ENCODE measurements around the gene PPP1R9A. TPM values are rescaled to one million over a fixed set of nuclear protein-coding genes. Genes with fewer than 3 reads are reported as not detected.

The PPP1R9A gene
- total RNA-seq, 2 donors from 2014 or later: 23.3 to 23.4 TPM

DNA sequence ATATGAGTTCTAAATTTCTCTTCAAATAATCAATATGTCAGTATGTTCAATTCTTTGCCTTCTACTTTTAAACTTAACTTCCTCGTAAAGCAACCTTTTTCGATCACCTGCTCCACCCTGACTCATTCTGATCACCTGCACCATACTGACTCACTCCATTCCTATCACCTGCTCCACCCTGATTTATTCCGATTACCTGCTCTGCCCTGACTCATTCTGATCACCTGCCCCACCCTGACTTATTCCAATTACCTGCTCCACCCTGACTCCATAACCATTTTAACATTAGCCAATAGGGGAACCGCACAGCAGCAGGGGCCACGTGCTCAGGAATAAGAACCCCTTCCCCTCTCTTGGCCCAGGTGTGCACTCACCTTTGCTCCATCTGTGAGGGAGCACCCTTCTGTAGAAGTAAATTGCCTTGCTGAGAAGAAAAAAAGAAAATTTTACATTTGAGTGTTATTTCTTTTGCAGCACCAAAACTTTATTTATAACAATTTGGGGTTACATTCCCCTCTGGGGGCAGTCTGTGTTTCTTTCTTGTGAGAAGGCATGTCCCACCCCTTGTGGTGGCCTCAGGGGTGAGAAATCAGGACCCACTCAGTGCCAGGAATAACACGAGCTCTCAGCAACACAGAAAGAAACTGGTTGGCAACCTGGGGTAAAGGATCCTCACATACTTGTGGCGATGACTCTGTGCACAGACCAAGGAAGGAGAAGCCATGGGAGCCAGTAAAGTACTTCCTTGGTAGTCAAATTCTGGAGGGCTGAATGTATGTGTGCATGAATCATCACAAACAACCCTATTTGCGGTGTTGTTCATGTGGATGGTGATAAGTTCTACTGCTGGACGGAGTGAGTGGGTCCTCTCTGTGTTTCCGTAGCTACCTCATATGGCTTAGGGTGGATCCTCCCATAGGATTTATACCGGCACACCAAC lies 29.4 kb upstream of the PPP1R9A start:
- no peak for DNase-seq (ENCODE audit: low spot score)
- H3K36me3 ChIP-seq: no peaks in the 10 kb centered on the region
- no peaks in the 10 kb centered on the region for H3K4me1 ChIP-seq
- no peak overlapping the region for H3K27ac ChIP-seq
- H3K9me3 ChIP-seq: peaks cover 0 to 8% of the 10 kb centered on the region in 2 donors
- H3K27me3 ChIP-seq: no peaks in the 10 kb centered on the region
- H3K4me3 ChIP-seq: no peak overlapping the region
- no peak for TF ChIP-seq CTCF (IDR thresholded peaks at IDR 0.05)

- no peak for DNase-seq (ENCODE audit: low spot score)
- Histone ChIP-seq H3K4me1 (no peaks in the 10 kb centered on the region), H3K9me3 (peaks cover 0 to 8% of the 10 kb centered on the region in 2 donors), H3K36me3 (no peaks in the 10 kb centered on the region), H3K27me3 (no peaks in the 10 kb centered on the region), H3K27ac (no peak overlapping the region), H3K4me3 (no peak overlapping the region)
- TF ChIP-seq CTCF (IDR thresholded peaks at IDR 0.05): no peak
These were observed 24.5 kb upstream of the PPP1R9A start for GRCh38 chr7:94882891-94883290.

GRCh38 chr7:94883616-94884015 lies 23.8 kb upstream of the PPP1R9A start:
- no peaks in the 10 kb centered on the region for H3K27me3 ChIP-seq
- H3K4me3 ChIP-seq: no peak overlapping the region
- no peak for TF ChIP-seq CTCF (IDR thresholded peaks at IDR 0.05)
- no peaks in the 10 kb centered on the region for H3K4me1 ChIP-seq
- no peak overlapping the region for H3K27ac ChIP-seq
- H3K36me3 ChIP-seq: no peaks in the 10 kb centered on the region
- H3K9me3 ChIP-seq: peaks cover 0 to 1% of the 10 kb centered on the region in 2 donors
- DNase-seq (ENCODE audit: low spot score): no peak

DNA sequence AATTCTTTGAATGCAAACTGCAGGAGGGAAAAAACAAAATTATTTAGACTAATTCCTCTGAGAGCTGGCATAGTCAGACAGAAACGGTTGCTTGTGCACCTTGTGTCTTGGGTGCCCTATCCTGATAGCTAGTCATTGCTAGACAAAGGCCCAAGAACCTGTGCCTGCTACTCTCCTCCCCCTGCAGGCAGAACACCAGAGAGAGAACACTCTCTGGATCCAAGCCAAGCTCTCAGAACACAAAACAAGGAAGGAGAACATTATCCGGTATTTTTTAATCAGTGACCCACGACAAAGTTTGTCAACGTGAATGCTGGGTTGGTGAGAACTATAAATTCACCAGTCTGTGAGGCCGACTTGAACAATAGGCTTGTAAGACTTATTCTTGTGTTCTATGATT lies 18.8 kb upstream of the PPP1R9A start:
- Histone ChIP-seq H3K27ac (no peak overlapping the region), H3K36me3 (no peaks in the 10 kb centered on the region), H3K27me3 (no peaks in the 10 kb centered on the region), H3K9me3 (no peaks in the 10 kb centered on the region), H3K4me1 (no peaks in the 10 kb centered on the region), H3K4me3 (no peak overlapping the region)
- DNase-seq (ENCODE audit: low spot score): no peak
- peak; percentile 14 to 37 for TF ChIP-seq CTCF (IDR thresholded peaks at IDR 0.05)

- no peak for TF ChIP-seq CTCF (IDR thresholded peaks at IDR 0.05)
- H3K9me3 ChIP-seq: no peaks in the 10 kb centered on the region
- H3K4me1 ChIP-seq: no peaks in the 10 kb centered on the region
- no peaks in the 10 kb centered on the region for H3K36me3 ChIP-seq
- H3K27me3 ChIP-seq: no peaks in the 10 kb centered on the region
- H3K27ac ChIP-seq: no peak overlapping the region
- no peak for DNase-seq (ENCODE audit: low spot score)
- H3K4me3 ChIP-seq: no peak overlapping the region
These were observed 18.3 kb upstream of the PPP1R9A start for GRCh38 chr7:94888995-94889523.

Measured in right atrium auricular region (tissue), 2 donors.